Duodenal mucosa (tissue), 2 donors: ENCODE results near the gene PSRC1.
A peak's percentile ranks its signal among the peaks of the same experiment; 100 is the strongest.

Experiments used
- H3K27ac ChIP-seq: one replicate; pipeline ENCODE4 v1.7.0; 2013; ENCODE audit warnings: low read depth, low read length
- H3K27me3 ChIP-seq, 2 donors: one replicate each; pipeline ENCODE4 v1.7.0; 2013; ENCODE audit warnings: low read length in 2 of 2, control low read depth in 1 of 2; ENCODE audit not compliant: insufficient read depth in 2 of 2, control insufficient read depth in 1 of 2
- H3K36me3 ChIP-seq, 2 donors: one replicate each; pipeline ENCODE4 v1.7.0; 2013; ENCODE audit warnings: low read length in 2 of 2, control low read depth in 1 of 2; ENCODE audit not compliant: insufficient read depth in 2 of 2, control insufficient read depth in 1 of 2
- H3K4me1 ChIP-seq, 2 donors: one replicate each; pipeline ENCODE4 v1.7.0; 2013; ENCODE audit warnings: low read length in 2 of 2, control low read depth in 1 of 2; ENCODE audit not compliant: insufficient read depth in 2 of 2, control insufficient read depth in 1 of 2
- H3K4me3 ChIP-seq, 2 donors: one replicate each; pipeline ENCODE4 v1.7.0; 2013; ENCODE audit warnings: low read length in 2 of 2, low read depth in 1 of 2
- H3K9ac ChIP-seq, 2 donors: one replicate each; pipeline ENCODE4 v1.7.0; 2013; ENCODE audit warnings: low read length in 2 of 2, low read depth in 1 of 2
- H3K9me3 ChIP-seq, 2 donors: one replicate each; pipeline ENCODE4 v1.7.0; 2013; ENCODE audit warnings: low read length in 2 of 2, control low read depth in 1 of 2; ENCODE audit not compliant: control insufficient read depth in 1 of 2

PSRC1 gene

GRCh38 chr1:109281680-109282496 lies 1.1 kb downstream of the PSRC1 start:
- H3K27ac ChIP-seq: no peak overlapping the region
- H3K9me3 ChIP-seq: no peaks in the 10 kb centered on the region
- H3K4me1 ChIP-seq: peaks cover 32 to 36% of the 10 kb centered on the region in 2 donors
- H3K36me3 ChIP-seq: peaks cover 0 to 8% of the 10 kb centered on the region in 2 donors
- H3K4me3 ChIP-seq: peak overlapping the region; percentile 74 to 97
- peak overlapping the region in 1 of 2 donors; percentile 61 for H3K9ac ChIP-seq
- no peaks in the 10 kb centered on the region for H3K27me3 ChIP-seq

GRCh38 chr1:109280862-109281261 lies 2.1 kb downstream of the PSRC1 start:
- no peak overlapping the region for H3K9ac ChIP-seq
- H3K9me3 ChIP-seq: no peaks in the 10 kb centered on the region
- H3K27ac ChIP-seq: no peak overlapping the region
- H3K36me3 ChIP-seq: peaks cover 0 to 8% of the 10 kb centered on the region in 2 donors
- H3K27me3 ChIP-seq: no peaks in the 10 kb centered on the region
- peaks cover 33 to 38% of the 10 kb centered on the region in 2 donors for H3K4me1 ChIP-seq
- H3K4me3 ChIP-seq: no peak overlapping the region

- Histone ChIP-seq H3K9ac (no peak overlapping the region), H3K27ac (no peak overlapping the region), H3K27me3 (no peaks in the 10 kb centered on the region), H3K4me3 (no peak overlapping the region), H3K36me3 (peaks cover 0 to 8% of the 10 kb centered on the region in 2 donors), H3K4me1 (peaks cover 39 to 40% of the 10 kb centered on the region in 2 donors), H3K9me3 (no peaks in the 10 kb centered on the region)
Observed at GRCh38 chr1:109279615-109280278, 3.2 kb downstream of the PSRC1 start.

GRCh38 chr1:109277434-109278204 lies 5.3 kb downstream of the PSRC1 start:
- no peaks in the 10 kb centered on the region for H3K27me3 ChIP-seq
- H3K4me1 ChIP-seq: peaks cover 30 to 40% of the 10 kb centered on the region in 2 donors
- H3K4me3 ChIP-seq: no peak overlapping the region
- H3K27ac ChIP-seq: peak overlapping the region; percentile 39
- H3K36me3 ChIP-seq: peaks cover 0 to 8% of the 10 kb centered on the region in 2 donors
- H3K9me3 ChIP-seq: no peaks in the 10 kb centered on the region
- peak overlapping the region in 1 of 2 donors; percentile 13 for H3K9ac ChIP-seq

- Histone ChIP-seq H3K36me3 (peaks cover 0 to 8% of the 10 kb centered on the region in 2 donors), H3K27me3 (no peaks in the 10 kb centered on the region), H3K27ac (no peak overlapping the region), H3K9ac (no peak overlapping the region), H3K9me3 (no peaks in the 10 kb centered on the region), H3K4me1 (peaks cover 20 to 29% of the 10 kb centered on the region in 2 donors), H3K4me3 (no peak overlapping the region)
Observed at GRCh38 chr1:109275706-109276345, 7.1 kb downstream of the PSRC1 start.

- Histone ChIP-seq H3K9ac (no peak overlapping the region), H3K27ac (no peak overlapping the region)
Observed at GRCh38 chr1:109274533-109275476, 8.1 kb downstream of the PSRC1 start.

GRCh38 chr1:109273570-109274288 lies 9.2 kb downstream of the PSRC1 start:
- peaks cover 20 to 29% of the 10 kb centered on the region in 2 donors for H3K4me1 ChIP-seq
- H3K27me3 ChIP-seq: no peaks in the 10 kb centered on the region
- no peak overlapping the region for H3K4me3 ChIP-seq
- no peaks in the 10 kb centered on the region for H3K9me3 ChIP-seq
- H3K36me3 ChIP-seq: no peaks in the 10 kb centered on the region
- H3K9ac ChIP-seq: no peak overlapping the region
- no peak overlapping the region for H3K27ac ChIP-seq

More at GRCh38 chr1:109274533-109275476, 8.1 kb downstream of the PSRC1 start:
- H3K4me3 ChIP-seq: no peak overlapping the region
- no peaks in the 10 kb centered on the region for H3K9me3 ChIP-seq
- H3K36me3 ChIP-seq: peaks cover 0 to 3% of the 10 kb centered on the region in 2 donors
- no peaks in the 10 kb centered on the region for H3K27me3 ChIP-seq
- peaks cover 20 to 29% of the 10 kb centered on the region in 2 donors for H3K4me1 ChIP-seq

- Histone ChIP-seq H3K27ac (no peak overlapping the region), H3K36me3 (no peaks in the 10 kb centered on the region), H3K4me3 (no peak overlapping the region), H3K9ac (no peak overlapping the region), H3K4me1 (peaks cover 20 to 25% of the 10 kb centered on the region in 2 donors), H3K9me3 (no peaks in the 10 kb centered on the region), H3K27me3 (no peaks in the 10 kb centered on the region)
Observed at GRCh38 chr1:109272831-109273547, 10.0 kb downstream of the PSRC1 start.
